ENCODE measurements around the gene CSNK2B. TPM values are rescaled to one million over a fixed set of nuclear protein-coding genes. Genes with fewer than 3 reads are reported as not detected.

The CSNK2B gene
- total RNA-seq, 2 experiments from 2014 or later, result 233 to 250 TPM

GRCh38 chr6:31663126-31663960, 2.5 kb upstream of the CSNK2B start:
- Mint-ChIP-seq H3K4me1 (ENCODE audit: low read depth) (peaks cover 80% of the 10 kb centered on the region), H3K27ac (peak overlapping the region; percentile 95), H3K4me3 (peak overlapping the region; percentile 96), H3K36me3 (ENCODE audit: low read depth) (peaks cover 81% of the 10 kb centered on the region), H3K27me3 (ENCODE audit: low read depth) (no peaks in the 10 kb centered on the region), H3K9me3 (ENCODE audit: insufficient read depth) (no peaks in the 10 kb centered on the region)
- CTCF ChIA-PET, result interaction anchor here (0.7 to 4.5 kb wide), 7 partner anchors 11 to 289 kb away, joined by 3 to 34 read pairs (median 4); partner anchors contain the start of genes ATP6V1G2, BAG6 and LTB
- POLR2A ChIA-PET, result interaction anchor here (0.6 to 4.5 kb wide), 7 partner anchors 9 to 163 kb away, joined by 3 to 109 read pairs (median 14); partner anchors contain the start of genes APOM, BAG6, DDX39B and HSPA1B
- no peak for ATAC-seq
- no peak for DNase-seq

GRCh38 chr6:31663961-31664789, 1.7 kb upstream of the CSNK2B start:
- no peak for ATAC-seq
- no peaks in the 10 kb centered on the region for H3K27me3 Mint-ChIP-seq (ENCODE audit: low read depth)
- POLR2A ChIA-PET, result interaction anchor here (0.7 to 4.5 kb wide), 21 partner anchors 8 to 1307 kb away, joined by 3 to 109 read pairs (median 5); partner anchors contain the start of genes APOM, BAG6, DDX39B and HSPA1A
- H3K27ac Mint-ChIP-seq, result peak overlapping the region; percentile 95
- DNase-seq, result no peak
- H3K4me1 Mint-ChIP-seq (ENCODE audit: low read depth), result peaks cover 79% of the 10 kb centered on the region
- peaks cover 81% of the 10 kb centered on the region for H3K36me3 Mint-ChIP-seq (ENCODE audit: low read depth)
- H3K9me3 Mint-ChIP-seq (ENCODE audit: insufficient read depth), result no peaks in the 10 kb centered on the region
- H3K4me3 Mint-ChIP-seq, result peak overlapping the region; percentile 96
- CTCF ChIA-PET, result interaction anchor here (0.8 to 4.5 kb wide), 12 partner anchors 11 to 288 kb away, joined by 3 to 34 read pairs (median 4); partner anchors contain the start of genes ATP6V1G2, BAG6, HSPA1B and LTB

GRCh38 chr6:31664790-31665500, 935 bp upstream of the CSNK2B start, which contains the start of gene GPANK1:
TSS of gene GPANK1 (minus strand) at chr6:31664997. CDS start at chr6:31664478, 519 bp downstream.
- H3K36me3 Mint-ChIP-seq (ENCODE audit: low read depth), result peaks cover 82% of the 10 kb centered on the region
- H3K27ac Mint-ChIP-seq, result peak within 1 kb of the TSS; percentile 95

GRCh38 chr6:31666337-31666965, 571 bp downstream of the CSNK2B start:
- DNase-seq (no peak), ATAC-seq (no peak)
- Mint-ChIP-seq H3K4me1 (ENCODE audit: low read depth) (peaks cover 65% of the 10 kb centered on the region), H3K27ac (peak overlapping the region; percentile 95), H3K4me3 (peak overlapping the region; percentile 96), H3K9me3 (ENCODE audit: insufficient read depth) (no peaks in the 10 kb centered on the region), H3K27me3 (ENCODE audit: low read depth) (no peaks in the 10 kb centered on the region), H3K36me3 (ENCODE audit: low read depth) (peaks cover 88% of the 10 kb centered on the region)
- POLR2A ChIA-PET, result interaction anchor here (0.8 to 4.5 kb wide), 5 partner anchors 13 to 124 kb away, joined by 3 to 109 read pairs (median 23); partner anchors contain the start of genes APOM, BAG6, DDX39B and MSH5
- CTCF ChIA-PET, result interaction anchor here (0.6 to 4.5 kb wide), 7 partner anchors 13 to 161 kb away, joined by 3 to 34 read pairs (median 3); partner anchors contain the start of genes BAG6, HSPA1B and MSH5

More at GRCh38 chr6:31664790-31665500, 935 bp upstream of the CSNK2B start, which contains the start of gene GPANK1:
- ATAC-seq (peak; percentile 34), DNase-seq (peak; percentile 96)
- CTCF ChIA-PET, result interaction anchor here (0.8 to 4.5 kb wide), 8 partner anchors 12 to 163 kb away, joined by 3 to 34 read pairs (median 4); partner anchors contain the start of genes ATP6V1G2, BAG6, HSPA1B and NFKBIL1
- Mint-ChIP-seq H3K27me3 (ENCODE audit: low read depth) (no peaks in the 10 kb centered on the region), H3K4me1 (ENCODE audit: low read depth) (peaks cover 77% of the 10 kb centered on the region), H3K9me3 (ENCODE audit: insufficient read depth) (no peaks in the 10 kb centered on the region), H3K4me3 (peak within 1 kb of the TSS; percentile 96)
- POLR2A ChIA-PET, result interaction anchor here (0.7 to 4.5 kb wide), 22 partner anchors 11 to 1307 kb away, joined by 3 to 109 read pairs (median 6); partner anchors contain the start of genes ABHD16A, APOM, BAG6 and DDX39B

- CTCF ChIA-PET, result interaction anchor here (0.7 to 1.4 kb wide), 2 partner anchors 15 to 21 kb away, joined by 3 read pairs; no protein-coding TSS in a partner anchor
These were observed 3.8 kb downstream of the CSNK2B start, which contains the start of gene LY6G5B for GRCh38 chr6:31669676-31670075. TSS of gene LY6G5B (plus strand) at chr6:31669976. CDS start at chr6:31670951, 975 bp downstream.

GRCh38 chr6:31676322-31676903, 10.5 kb downstream of the CSNK2B start:
- POLR2A ChIA-PET, result interaction anchor here (1.0 to 1.3 kb wide), 2 partner anchors 12 to 60 kb away, joined by 3 to 4 read pairs; partner anchors contain the start of genes CLIC1 and GPANK1
- H3K4me1 Mint-ChIP-seq (ENCODE audit: low read depth), result peaks cover 35% of the 10 kb centered on the region
- H3K9me3 Mint-ChIP-seq (ENCODE audit: insufficient read depth), result no peaks in the 10 kb centered on the region
- no peak overlapping the region for H3K4me3 Mint-ChIP-seq
- CTCF ChIA-PET, result interaction anchor here (0.5 kb wide), 1 partner anchor 264 kb away, joined by 3 read pairs; no protein-coding TSS in a partner anchor
- H3K36me3 Mint-ChIP-seq (ENCODE audit: low read depth), result peaks cover 21% of the 10 kb centered on the region
- DNase-seq (no peak), ATAC-seq (no peak)
- peak overlapping the region; percentile 25 for H3K27ac Mint-ChIP-seq
- no peaks in the 10 kb centered on the region for H3K27me3 Mint-ChIP-seq (ENCODE audit: low read depth)

More at GRCh38 chr6:31669676-31670075, 3.8 kb downstream of the CSNK2B start, which contains the start of gene LY6G5B:
- Mint-ChIP-seq H3K4me3 (no peak within 1 kb of the TSS), H3K4me1 (ENCODE audit: low read depth) (peaks cover 37% of the 10 kb centered on the region), H3K9me3 (ENCODE audit: insufficient read depth) (no peaks in the 10 kb centered on the region), H3K27me3 (ENCODE audit: low read depth) (no peaks in the 10 kb centered on the region), H3K36me3 (ENCODE audit: low read depth) (peaks cover 76% of the 10 kb centered on the region), H3K27ac (peak within 1 kb of the TSS; percentile 24)
- ATAC-seq (no peak), DNase-seq (no peak)
- POLR2A ChIA-PET, result interaction anchor here (1.3 kb wide), 1 partner anchor 71 kb away, joined by 4 read pairs; the partner anchor contains the start of gene MSH5

- Mint-ChIP-seq H3K4me1 (ENCODE audit: low read depth) (peaks cover 40% of the 10 kb centered on the region), H3K27ac (no peak overlapping the region), H3K4me3 (no peak overlapping the region), H3K27me3 (ENCODE audit: low read depth) (no peaks in the 10 kb centered on the region), H3K36me3 (ENCODE audit: low read depth) (peaks cover 18% of the 10 kb centered on the region), H3K9me3 (ENCODE audit: insufficient read depth) (no peaks in the 10 kb centered on the region)
- POLR2A ChIA-PET, result interaction anchor here (1.3 kb wide), 1 partner anchor 12 kb away, joined by 3 read pairs; the partner anchor contains the start of gene GPANK1
- DNase-seq (no peak), ATAC-seq (no peak)
- CTCF ChIA-PET, result interaction anchor here (0.5 to 1.8 kb wide), 2 partner anchors 14 to 263 kb away, joined by 3 to 7 read pairs; no protein-coding TSS in a partner anchor
These were observed 11.0 kb downstream of the CSNK2B start for GRCh38 chr6:31676904-31677303.

- Mint-ChIP-seq H3K9me3 (ENCODE audit: insufficient read depth) (no peaks in the 10 kb centered on the region), H3K4me3 (no peak overlapping the region), H3K27ac (no peak overlapping the region), H3K4me1 (ENCODE audit: low read depth) (peaks cover 43% of the 10 kb centered on the region), H3K36me3 (ENCODE audit: low read depth) (peaks cover 9% of the 10 kb centered on the region), H3K27me3 (ENCODE audit: low read depth) (no peaks in the 10 kb centered on the region)
- ATAC-seq, result no peak
- ChIA-PET POLR2A (interaction anchor here (0.6 to 1.3 kb wide), 2 partner anchors 13 to 284 kb away, joined by 3 read pairs; partner anchors contain the start of gene GPANK1), CTCF (interaction anchor here (0.7 to 1.8 kb wide), 2 partner anchors 13 to 60 kb away, joined by 4 to 7 read pairs; no protein-coding TSS in a partner anchor)
- DNase-seq, result no peak
These were observed 12.1 kb downstream of the CSNK2B start for GRCh38 chr6:31677955-31678354.

- DNase-seq (peak; percentile 76), ATAC-seq (peak; percentile 70)
- POLR2A ChIA-PET, result interaction anchor here (0.7 to 1.3 kb wide), 4 partner anchors 20 to 59 kb away, joined by 3 to 4 read pairs (median 3); partner anchors contain the start of gene C6orf47
- CTCF ChIA-PET, result interaction anchor here (0.6 to 2.2 kb wide), 15 partner anchors 9 to 272 kb away, joined by 3 to 25 read pairs (median 4); partner anchors contain the start of genes ABHD16A and NEU1
- Mint-ChIP-seq H3K27ac (peak within 1 kb of the TSS; percentile 58), H3K27me3 (ENCODE audit: low read depth) (no peaks in the 10 kb centered on the region), H3K36me3 (ENCODE audit: low read depth) (peaks cover 11% of the 10 kb centered on the region), H3K4me3 (peak within 1 kb of the TSS; percentile 62), H3K4me1 (ENCODE audit: low read depth) (peaks cover 43% of the 10 kb centered on the region), H3K9me3 (ENCODE audit: insufficient read depth) (no peaks in the 10 kb centered on the region)
These were observed 14.6 kb downstream of the CSNK2B start, which contains the start of gene LY6G5C for GRCh38 chr6:31680226-31681134. TSS of gene LY6G5C (minus strand) at chr6:31681067. CDS start at chr6:31680373, 694 bp downstream.

Data from activated CD8-positive, alpha-beta T cell treated with anti-CD3 and anti-CD28 coated beads, Interleukin-2, amount 10 ng/mL, durations not matched to agents 7 days and 5 days (primary cell).